Kidney (tissue), 14 donors: ENCODE data around the gene GNAS. TPM values are rescaled to one million over a fixed set of nuclear protein-coding genes. Genes with fewer than 3 reads are reported as not detected.

Experiments
- DNase-seq, 5 donors: peaks; one replicate each; pipeline ENCODE4 v3.0.0-alpha.2; 2013 to 2020
- FAIRE-seq: peaks from 2 replicates; lab custom pipeline; 2012; peaks lifted over from hg19 to GRCh38; lab: Jason Lieb, UNC
- H3K27ac ChIP-seq, 2 donors: one replicate each; pipeline ENCODE4 v1.7.0; 2013; ENCODE audit warnings: low read depth in 2 of 2, low read length in 2 of 2, inconsistent platforms in 1 of 2
- H3K27me3 ChIP-seq: one replicate; pipeline ENCODE4 v1.7.1; 2013; ENCODE audit warnings: low read length, inconsistent platforms; ENCODE audit not compliant: control insufficient read depth, insufficient read depth
- H3K36me3 ChIP-seq, 3 donors: one replicate each; pipeline versions ENCODE4 v1.7.0 to v1.7.1; 2013; ENCODE audit warnings: low read length in 3 of 3, control low read depth in 1 of 3, inconsistent platforms in 1 of 3; ENCODE audit not compliant: insufficient read depth in 3 of 3, control insufficient read depth in 2 of 3
- H3K4me1 ChIP-seq, 3 donors: one replicate each; pipeline versions ENCODE4 v1.7.0 to v1.7.1; 2013; ENCODE audit warnings: low read length in 3 of 3, inconsistent platforms in 1 of 3, low read depth in 1 of 3; ENCODE audit not compliant: control insufficient read depth in 2 of 3, insufficient read depth in 2 of 3
- H3K4me3 ChIP-seq, 3 donors: one replicate each; pipeline versions ENCODE4 v1.7.0 to v1.8.1; 2013; ENCODE audit warnings: low read length in 3 of 3, control low read depth in 1 of 3, inconsistent platforms in 1 of 3
- H3K9ac ChIP-seq, 3 donors: one replicate each; pipeline versions ENCODE4 v1.7.0 to v1.7.1; 2013; ENCODE audit warnings: low read length in 3 of 3, control low read depth in 1 of 3, inconsistent platforms in 1 of 3
- H3K9me3 ChIP-seq, 3 donors: one replicate each; pipeline versions ENCODE4 v1.7.0 to v1.7.1; 2013; ENCODE audit warnings: low read length in 3 of 3, control low read depth in 1 of 3, inconsistent platforms in 1 of 3; ENCODE audit not compliant: control insufficient read depth in 2 of 3, insufficient read depth in 1 of 3
- intact Hi-C: fragments of 100-400 bp; cut with DNase I; formaldehyde crosslinking; loops from one replicate; pipeline ENCODE4 v1.11.1; 2022
- polyA plus RNA-seq: library from polyadenylated mRNA; stranded (reverse); fragments of 350-450 nt; fragmentation: Illumina TruSeq; extraction: RNeasy Lipid Tissue Mini Kit (QIAGEN cat#74804); gene quantifications from one replicate; pipeline ENCODE4 v1.2.3, GENCODE V29; 2014; ENCODE audit warnings: low read depth, low replicate concordance; ENCODE audit not compliant: insufficient read depth
- total RNA-seq: library from RNA; stranded (reverse); fragmentation: NEBNext Ultra II Directional; extraction: Animal tissue kit (Norgen Biotek cat#: 25700); gene quantifications from one replicate; pipeline ENCODE4 v1.2.1, GENCODE V29; 2021
- TF ChIP-seq, protein P1 (sequence below): IDR thresholded peaks from 3 replicates; pipeline ENCODE4 v1.5.1; 2012; ENCODE audit warnings: mild to moderate bottlenecking, moderate library complexity, borderline replicate concordance; ENCODE audit not compliant: insufficient read depth; ENCODE audit errors: extremely low read depth
- donor health status: control.
- donor health status: control.
- donor health status: control.
- donor health status: control.
- donor health status: control.
- donor health status: DM: yes; HTN: yes; CAD: no.
- donor health status: Normal renal cell carcinoma (clear cell type).

GNAS gene
- total and polyA plus RNA-seq, 2 donors from 2014 or later, result 792 to 867 TPM

GRCh38 chr20:58874469-58874868 lies 22.0 kb downstream of the GNAS start:
- intact Hi-C loops, result loop anchor here (10.0 kb wide), 1 partner anchor 350 kb away; no protein-coding TSS in a partner anchor
- H3K9ac ChIP-seq, result no peak overlapping the region
- no peaks in the 10 kb centered on the region for H3K36me3 ChIP-seq
- no peaks in the 10 kb centered on the region for H3K4me1 ChIP-seq
- H3K4me3 ChIP-seq, result no peak overlapping the region
- FAIRE-seq (no peak), DNase-seq (peak in 1 of 5 donors; percentile 2)
- TF ChIP-seq, protein P1, sequence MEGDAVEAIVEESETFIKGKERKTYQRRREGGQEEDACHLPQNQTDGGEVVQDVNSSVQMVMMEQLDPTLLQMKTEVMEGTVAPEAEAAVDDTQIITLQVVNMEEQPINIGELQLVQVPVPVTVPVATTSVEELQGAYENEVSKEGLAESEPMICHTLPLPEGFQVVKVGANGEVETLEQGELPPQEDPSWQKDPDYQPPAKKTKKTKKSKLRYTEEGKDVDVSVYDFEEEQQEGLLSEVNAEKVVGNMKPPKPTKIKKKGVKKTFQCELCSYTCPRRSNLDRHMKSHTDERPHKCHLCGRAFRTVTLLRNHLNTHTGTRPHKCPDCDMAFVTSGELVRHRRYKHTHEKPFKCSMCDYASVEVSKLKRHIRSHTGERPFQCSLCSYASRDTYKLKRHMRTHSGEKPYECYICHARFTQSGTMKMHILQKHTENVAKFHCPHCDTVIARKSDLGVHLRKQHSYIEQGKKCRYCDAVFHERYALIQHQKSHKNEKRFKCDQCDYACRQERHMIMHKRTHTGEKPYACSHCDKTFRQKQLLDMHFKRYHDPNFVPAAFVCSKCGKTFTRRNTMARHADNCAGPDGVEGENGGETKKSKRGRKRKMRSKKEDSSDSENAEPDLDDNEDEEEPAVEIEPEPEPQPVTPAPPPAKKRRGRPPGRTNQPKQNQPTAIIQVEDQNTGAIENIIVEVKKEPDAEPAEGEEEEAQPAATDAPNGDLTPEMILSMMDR, result no peak
- H3K27ac ChIP-seq, result no peak overlapping the region
- H3K27me3 ChIP-seq, result no peaks in the 10 kb centered on the region
- no peaks in the 10 kb centered on the region for H3K9me3 ChIP-seq

DNA sequence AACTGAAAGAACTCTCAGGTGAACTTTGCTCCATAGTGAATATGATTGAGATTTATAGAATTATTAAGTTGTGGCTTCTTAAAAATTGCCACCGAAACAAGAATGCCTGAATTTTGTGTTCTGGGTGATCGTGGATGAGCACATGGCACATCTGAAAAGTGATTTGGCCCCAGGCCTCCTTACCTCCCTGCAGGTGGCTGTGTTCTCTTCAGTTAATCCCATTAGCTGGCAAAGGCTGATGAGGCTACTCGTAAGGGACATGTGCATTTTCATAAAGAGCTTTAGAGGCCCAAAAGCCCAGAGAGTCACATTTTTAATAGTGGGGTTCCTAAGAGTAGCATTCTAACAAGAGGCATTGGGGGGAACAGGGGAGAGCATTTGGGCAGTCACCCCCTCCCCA lies 22.6 kb downstream of the GNAS start:
- Histone ChIP-seq H3K27me3 (no peaks in the 10 kb centered on the region), H3K4me3 (no peak overlapping the region), H3K9me3 (no peaks in the 10 kb centered on the region), H3K27ac (no peak overlapping the region), H3K9ac (no peak overlapping the region), H3K4me1 (no peaks in the 10 kb centered on the region), H3K36me3 (no peaks in the 10 kb centered on the region)
- FAIRE-seq (no peak), DNase-seq (no peak)
- TF ChIP-seq, protein P1, result no peak
- intact Hi-C loops, result loop anchor here (10.0 kb wide), 1 partner anchor 350 kb away; no protein-coding TSS in a partner anchor

DNA sequence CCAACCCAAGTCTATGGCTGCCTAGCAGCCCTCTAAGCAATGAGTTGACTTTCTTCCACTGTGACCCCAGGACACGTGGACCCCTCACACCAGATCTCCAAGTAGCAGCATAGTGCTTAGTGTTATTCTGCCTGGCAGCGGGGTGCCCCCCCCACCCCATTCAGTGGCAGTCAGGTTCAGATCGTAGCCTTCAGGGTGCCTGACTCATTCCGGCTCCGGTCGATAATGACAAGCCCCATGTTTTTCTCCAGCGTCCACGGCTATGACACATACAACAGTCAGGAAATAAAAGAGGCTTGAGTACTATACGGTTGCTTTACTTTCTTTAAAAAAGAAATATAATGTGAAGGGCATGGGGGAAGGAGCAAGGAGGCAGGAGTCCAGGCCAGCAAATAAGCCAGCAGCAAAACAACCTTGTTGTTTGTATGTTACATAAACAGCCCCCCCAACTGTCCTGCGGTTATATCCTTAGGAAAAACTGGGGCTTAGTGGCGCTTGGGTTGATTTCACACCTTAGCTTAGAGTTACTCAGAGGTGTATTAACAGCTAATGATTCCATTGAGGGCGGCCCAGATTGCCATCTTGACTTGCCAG lies 23.1 kb downstream of the GNAS start:
- FAIRE-seq, result no peak
- TF ChIP-seq, protein P1, result no peak

More for the DNA sequence above, 23.1 kb downstream of the GNAS start:
- DNase-seq, result peak in 1 of 5 donors; percentile 5
- Histone ChIP-seq H3K27me3 (no peaks in the 10 kb centered on the region), H3K4me3 (no peak overlapping the region), H3K4me1 (no peaks in the 10 kb centered on the region), H3K9ac (no peak overlapping the region), H3K27ac (no peak overlapping the region), H3K36me3 (no peaks in the 10 kb centered on the region), H3K9me3 (no peaks in the 10 kb centered on the region)
- intact Hi-C loops, result loop anchor here (10.0 kb wide), 1 partner anchor 349 kb away; no protein-coding TSS in a partner anchor
